ENCODE results near the gene NAXD. TPM values are rescaled to one million over a fixed set of nuclear protein-coding genes. Genes with fewer than 3 reads are reported as not detected.

Gene NAXD
- total RNA-seq, 2 experiments from 2014 or later: 8.3 to 12.5 TPM

DNA sequence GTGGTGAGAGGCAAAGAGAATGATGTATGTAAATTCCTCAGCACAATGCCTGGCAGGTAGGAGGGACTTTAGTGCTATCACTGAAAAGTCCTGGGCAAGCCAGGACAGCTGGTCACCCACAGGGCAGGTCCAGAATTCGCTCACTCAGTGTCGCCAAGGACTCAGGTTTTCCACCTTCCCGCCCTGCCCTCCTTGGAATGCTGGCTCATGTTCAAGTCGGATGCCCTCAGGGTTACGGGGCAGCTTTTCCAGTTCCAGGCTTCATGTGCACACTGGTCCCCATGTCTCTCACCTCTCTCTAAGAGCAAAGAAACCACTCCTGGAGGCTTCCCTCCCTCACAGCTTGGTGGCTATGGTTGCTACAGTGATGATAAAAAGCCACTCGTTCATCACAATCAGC lies 24.8 kb upstream of the NAXD start:
- H3K36me3 ChIP-seq (ENCODE audit: insufficient read depth, low read length): no peaks in the 10 kb centered on the region

GRCh38 chr13:110592665-110593064 lies 22.7 kb upstream of the NAXD start:
- POLR2A ChIA-PET: interaction anchor here (0.7 kb wide), 1 partner anchor 315 kb away, joined by 3 read pairs; no protein-coding TSS in a partner anchor
- Histone ChIP-seq H4K20me1 (ENCODE audit: insufficient read depth, low read length) (no peaks in the 10 kb centered on the region), H3K4me1 (ENCODE audit: insufficient read depth, low read length, poor library complexity, severe bottlenecking) (no peaks in the 10 kb centered on the region), H2AFZ (ENCODE audit: low read length) (no peak overlapping the region), H3K79me2 (ENCODE audit: insufficient read depth, low read depth, low read length) (no peaks in the 10 kb centered on the region), H3K4me3 (ENCODE audit: low read depth, low read length, poor library complexity, severe bottlenecking) (no peak overlapping the region), H3K27ac (ENCODE audit: low read depth, low read length, poor library complexity, severe bottlenecking) (no peak overlapping the region), H3K9me2 (ENCODE audit: insufficient read depth, low read length) (no peaks in the 10 kb centered on the region), H3K36me3 (ENCODE audit: insufficient read depth, low read length) (no peaks in the 10 kb centered on the region), H3K4me2 (ENCODE audit: low read length) (no peak overlapping the region), H3K9me3 (ENCODE audit: low read length) (no peaks in the 10 kb centered on the region)
- CTCF ChIA-PET (ENCODE audit: unreplicated experiment): no interaction called here
- intact Hi-C loops (cut with micrococcal nuclease; ENCODE audit: unreplicated experiment): loop anchor here (2.0 to 10.0 kb wide), 3 partner anchors 138 to 332 kb away; no protein-coding TSS in a partner anchor
- TF ChIP-seq EZH2phosphoT487 (IDR thresholded peaks at IDR 0.05; ENCODE audit: borderline replicate concordance, low read depth, low read length): no peak
- TF ChIP-seq, protein P1, sequence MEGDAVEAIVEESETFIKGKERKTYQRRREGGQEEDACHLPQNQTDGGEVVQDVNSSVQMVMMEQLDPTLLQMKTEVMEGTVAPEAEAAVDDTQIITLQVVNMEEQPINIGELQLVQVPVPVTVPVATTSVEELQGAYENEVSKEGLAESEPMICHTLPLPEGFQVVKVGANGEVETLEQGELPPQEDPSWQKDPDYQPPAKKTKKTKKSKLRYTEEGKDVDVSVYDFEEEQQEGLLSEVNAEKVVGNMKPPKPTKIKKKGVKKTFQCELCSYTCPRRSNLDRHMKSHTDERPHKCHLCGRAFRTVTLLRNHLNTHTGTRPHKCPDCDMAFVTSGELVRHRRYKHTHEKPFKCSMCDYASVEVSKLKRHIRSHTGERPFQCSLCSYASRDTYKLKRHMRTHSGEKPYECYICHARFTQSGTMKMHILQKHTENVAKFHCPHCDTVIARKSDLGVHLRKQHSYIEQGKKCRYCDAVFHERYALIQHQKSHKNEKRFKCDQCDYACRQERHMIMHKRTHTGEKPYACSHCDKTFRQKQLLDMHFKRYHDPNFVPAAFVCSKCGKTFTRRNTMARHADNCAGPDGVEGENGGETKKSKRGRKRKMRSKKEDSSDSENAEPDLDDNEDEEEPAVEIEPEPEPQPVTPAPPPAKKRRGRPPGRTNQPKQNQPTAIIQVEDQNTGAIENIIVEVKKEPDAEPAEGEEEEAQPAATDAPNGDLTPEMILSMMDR (conservative IDR thresholded peaks at IDR 0.05; ENCODE audit: low read length): no peak
- BruUV-seq (replicated peaks): no TSS peak
- DNase-seq (ENCODE audit: low spot score): no peak

More for the DNA sequence above, 24.8 kb upstream of the NAXD start:
- CTCF ChIA-PET (ENCODE audit: unreplicated experiment): no interaction called here
- no peak for TF ChIP-seq EZH2phosphoT487 (IDR thresholded peaks at IDR 0.05; ENCODE audit: borderline replicate concordance, low read depth, low read length)
- TF ChIP-seq, protein P1 (conservative IDR thresholded peaks at IDR 0.05; ENCODE audit: low read length): no peak
- BruUV-seq (replicated peaks): no TSS peak
- no peak overlapping the region for H3K4me3 ChIP-seq (ENCODE audit: low read depth, low read length, poor library complexity, severe bottlenecking)
- H3K79me2 ChIP-seq (ENCODE audit: insufficient read depth, low read depth, low read length): no peaks in the 10 kb centered on the region
- DNase-seq (ENCODE audit: low spot score): no peak
- no peak overlapping the region for H3K27ac ChIP-seq (ENCODE audit: low read depth, low read length, poor library complexity, severe bottlenecking)
- intact Hi-C loops (cut with micrococcal nuclease; ENCODE audit: unreplicated experiment): loop anchor here (10.0 kb wide), 2 partner anchors 136 to 334 kb away; no protein-coding TSS in a partner anchor
- no peak overlapping the region for H3K4me2 ChIP-seq (ENCODE audit: low read length)
- no peaks in the 10 kb centered on the region for H3K9me2 ChIP-seq (ENCODE audit: insufficient read depth, low read length)
- H3K4me1 ChIP-seq (ENCODE audit: insufficient read depth, low read length, poor library complexity, severe bottlenecking): no peaks in the 10 kb centered on the region
- no peak overlapping the region for H2AFZ ChIP-seq (ENCODE audit: low read length)
- POLR2A ChIA-PET: no interaction called here
- H4K20me1 ChIP-seq (ENCODE audit: insufficient read depth, low read length): no peaks in the 10 kb centered on the region
- H3K9me3 ChIP-seq (ENCODE audit: low read length): no peaks in the 10 kb centered on the region

- no peaks in the 10 kb centered on the region for H3K9me3 ChIP-seq (ENCODE audit: low read length)
- no peaks in the 10 kb centered on the region for H3K4me1 ChIP-seq (ENCODE audit: insufficient read depth, low read length, poor library complexity, severe bottlenecking)
- ChIA-PET CTCF (ENCODE audit: unreplicated experiment) (interaction anchor here (0.6 kb wide), 1 partner anchor 89 kb away, joined by 3 read pairs; no protein-coding TSS in a partner anchor), POLR2A (interaction anchor here (0.6 to 0.7 kb wide), 2 partner anchors 27 to 314 kb away, joined by 3 to 4 read pairs; no protein-coding TSS in a partner anchor)
- BruUV-seq (replicated peaks): no TSS peak
- H3K79me2 ChIP-seq (ENCODE audit: insufficient read depth, low read depth, low read length): no peaks in the 10 kb centered on the region
- no peaks in the 10 kb centered on the region for H3K36me3 ChIP-seq (ENCODE audit: insufficient read depth, low read length)
- no peak overlapping the region for H3K4me3 ChIP-seq (ENCODE audit: low read depth, low read length, poor library complexity, severe bottlenecking)
- no peak overlapping the region for H3K27ac ChIP-seq (ENCODE audit: low read depth, low read length, poor library complexity, severe bottlenecking)
- H4K20me1 ChIP-seq (ENCODE audit: insufficient read depth, low read length): no peaks in the 10 kb centered on the region
- intact Hi-C loops (cut with micrococcal nuclease; ENCODE audit: unreplicated experiment): loop anchor here (2.0 to 10.0 kb wide), 3 partner anchors 139 to 331 kb away; no protein-coding TSS in a partner anchor
- TF ChIP-seq EZH2phosphoT487 (IDR thresholded peaks at IDR 0.05; ENCODE audit: borderline replicate concordance, low read depth, low read length): no peak
- TF ChIP-seq, protein P1 (conservative IDR thresholded peaks at IDR 0.05; ENCODE audit: low read length): peak; percentile 75
- peak; percentile 49 for DNase-seq (ENCODE audit: low spot score)
- H2AFZ ChIP-seq (ENCODE audit: low read length): no peak overlapping the region
- H3K4me2 ChIP-seq (ENCODE audit: low read length): no peak overlapping the region
- no peaks in the 10 kb centered on the region for H3K9me2 ChIP-seq (ENCODE audit: insufficient read depth, low read length)
These were observed 21.8 kb upstream of the NAXD start for GRCh38 chr13:110593430-110594130.
